ENCODE results near the gene EHMT1. TPM values are rescaled to one million over a fixed set of nuclear protein-coding genes. Genes with fewer than 3 reads are reported as not detected.

The EHMT1 gene
- total and polyA plus RNA-seq, 9 of the 15 experiments (the other 6 are each of a cell fraction or from before 2014, with no cell fraction given), result 2.2 to 76.0 (median 36.4) TPM

DNA sequence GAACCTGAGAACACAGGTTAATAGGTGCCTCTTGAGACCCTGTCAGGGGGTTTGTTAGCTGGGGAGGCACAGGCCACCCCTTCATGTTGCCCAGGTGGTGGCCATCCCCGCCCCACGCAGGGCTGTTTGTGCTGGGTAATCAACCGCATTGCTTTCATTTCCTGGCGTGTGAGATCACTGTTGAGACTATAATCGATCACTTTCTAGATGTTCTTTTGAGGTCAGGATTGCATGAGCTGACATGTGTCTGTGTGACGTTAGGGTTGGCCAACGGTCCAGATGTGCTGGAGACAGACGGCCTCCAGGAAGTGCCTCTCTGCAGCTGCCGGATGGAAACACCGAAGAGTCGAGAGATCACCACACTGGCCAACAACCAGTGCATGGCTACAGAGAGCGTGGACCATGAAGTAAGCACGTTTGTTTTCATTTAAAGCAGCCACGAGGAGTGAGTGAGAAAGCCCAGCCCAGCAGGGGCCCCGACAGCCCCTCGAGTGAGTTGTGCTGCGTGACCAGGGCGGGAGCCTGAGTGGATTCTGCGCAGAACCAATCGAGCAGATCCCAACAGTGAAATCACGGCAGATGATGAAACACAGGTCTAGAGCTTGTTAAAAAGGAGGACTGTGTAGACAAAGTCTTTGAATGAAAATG lies 143.7 kb downstream of the EHMT1 start (continued):
- TF ChIP-seq CBX1 (IDR thresholded peaks at IDR 0.05; ENCODE audit: low read depth) (no peak), POLR3G (IDR thresholded peaks at IDR 0.05; ENCODE audit: extremely low read depth, insufficient read length, insufficient replicate concordance) (no peak), NBN (IDR thresholded peaks at IDR 0.05; ENCODE audit: low read depth) (no peak), HDAC6 (IDR thresholded peaks at IDR 0.05; ENCODE audit: low read depth, low read length) (no peak)

DNA sequence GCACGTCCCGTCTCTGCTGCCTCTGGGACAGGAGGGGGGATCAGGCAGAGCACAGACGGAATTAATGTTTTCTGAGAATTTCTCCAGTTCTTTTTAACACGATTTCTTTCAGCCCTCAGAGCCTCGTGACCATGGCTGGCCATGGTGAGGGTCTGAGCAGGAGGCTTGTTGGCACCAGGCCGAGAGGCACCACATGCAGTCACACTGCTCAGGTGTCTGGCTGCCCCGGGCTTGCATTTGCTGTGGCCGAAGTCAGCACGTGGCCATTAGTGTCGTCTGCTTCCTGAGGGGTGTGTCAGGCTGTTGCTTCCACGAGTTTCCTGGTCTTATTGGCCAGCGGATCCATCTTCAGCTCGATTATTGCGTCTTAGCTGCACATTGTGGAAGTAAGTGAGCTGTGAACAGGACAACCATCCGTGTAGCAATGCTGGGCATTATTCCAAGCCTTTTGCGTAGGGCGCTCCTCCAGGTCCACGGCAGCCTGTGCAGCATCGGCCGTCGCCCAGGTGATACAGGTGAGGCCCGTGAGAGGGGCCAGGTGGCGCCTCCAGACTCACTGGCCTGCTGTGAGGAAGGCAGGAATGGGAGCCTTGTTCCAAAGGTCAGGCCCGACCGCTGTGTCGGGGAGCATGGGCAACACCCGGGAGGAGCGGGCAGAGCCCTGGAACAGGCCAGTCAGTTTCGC lies 144.6 kb downstream of the EHMT1 start:
- ChIA-PET CTCF (ENCODE audit: low intra/inter-chr PET ratio) (no interaction called here), POLR2A (interaction anchor here (0.7 kb wide), 1 partner anchor 44 kb away, joined by 3 read pairs; no protein-coding TSS in a partner anchor)
- Histone ChIP-seq H3K9ac (ENCODE audit: insufficient read depth in 1 of 2, low read depth in 2 of 2, low read length in 2 of 2) (no peak overlapping the region), H2AFZ (ENCODE audit: low read depth, low read length) (no peak overlapping the region), H4K20me1 (replicated peaks; ENCODE audit: control insufficient read depth, insufficient read depth, low read length) (no peaks in the 10 kb centered on the region), H3K4me2 (ENCODE audit: insufficient read depth, low read length) (no peak overlapping the region), H3K79me2 (ENCODE audit: control insufficient read depth, insufficient read depth, low read length) (no peaks in the 10 kb centered on the region), H3K9me3 (replicated peaks; ENCODE audit: control insufficient read depth, insufficient read depth, low read depth, low read length) (no peaks in the 10 kb centered on the region), H3K4me1 (replicated peaks in 1 of 2; ENCODE audit: control insufficient read depth in 2 of 2, insufficient read depth in 2 of 2, low read length in 2 of 2) (peaks cover 0 to 6% of the 10 kb centered on the region in 2 experiments; a peak in 1 of 5 replicates), H3K9me1 (ENCODE audit: control insufficient read depth, insufficient read depth, low read length) (no peaks in the 10 kb centered on the region), H3K27me3 (ENCODE audit: control insufficient read depth in 2 of 2, insufficient read depth in 2 of 2, low read length in 2 of 2) (no peaks in the 10 kb centered on the region), H3K36me3 (ENCODE audit: control insufficient read depth, insufficient read depth, low read length) (peaks cover 81% of the 10 kb centered on the region), H3K27ac (ENCODE audit: extremely low read depth, low read depth, low read length) (no peak overlapping the region), H3K4me3 (no peak overlapping the region)
- WGBS (ENCODE audit: insufficient coverage, low coverage, missing lambda C conversion rate), result 94% methylated on average over 29 of the region's 29 CpGs
- TF ChIP-seq SP1 (CRISPR knock-in tag; IDR thresholded peaks at IDR 0.05), result no peak
- TF ChIP-seq POLR2G (IDR thresholded peaks at IDR 0.05; ENCODE audit: low read depth, low read length), result peak; percentile 42; the same call in 1 of the 2 replicates
- DNase-seq (ENCODE audit: extremely low read depth in 1 of 4, low spot score in 3 of 4) (no peak), FAIRE-seq (no peak), ATAC-seq (no peak)
- intact Hi-C loops (cut with micrococcal nuclease) (no loop called here), in situ Hi-C loops (cut with MboI) (no loop called here)
- no TSS peak for BruUV-seq (replicated peaks)
